HG03565 (cell line): ENCODE results near the gene TSPAN1.

Experiments used
- ATAC-seq: cut with Tn5 transposase; IDR thresholded peaks from one replicate; pipeline ENCODE4 v1.9.1; 2021; ENCODE audit warnings: mild to moderate bottlenecking, moderate library complexity; ENCODE audit not compliant: unreplicated experiment

Gene TSPAN1, protein sequence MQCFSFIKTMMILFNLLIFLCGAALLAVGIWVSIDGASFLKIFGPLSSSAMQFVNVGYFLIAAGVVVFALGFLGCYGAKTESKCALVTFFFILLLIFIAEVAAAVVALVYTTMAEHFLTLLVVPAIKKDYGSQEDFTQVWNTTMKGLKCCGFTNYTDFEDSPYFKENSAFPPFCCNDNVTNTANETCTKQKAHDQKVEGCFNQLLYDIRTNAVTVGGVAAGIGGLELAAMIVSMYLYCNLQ

DNA sequence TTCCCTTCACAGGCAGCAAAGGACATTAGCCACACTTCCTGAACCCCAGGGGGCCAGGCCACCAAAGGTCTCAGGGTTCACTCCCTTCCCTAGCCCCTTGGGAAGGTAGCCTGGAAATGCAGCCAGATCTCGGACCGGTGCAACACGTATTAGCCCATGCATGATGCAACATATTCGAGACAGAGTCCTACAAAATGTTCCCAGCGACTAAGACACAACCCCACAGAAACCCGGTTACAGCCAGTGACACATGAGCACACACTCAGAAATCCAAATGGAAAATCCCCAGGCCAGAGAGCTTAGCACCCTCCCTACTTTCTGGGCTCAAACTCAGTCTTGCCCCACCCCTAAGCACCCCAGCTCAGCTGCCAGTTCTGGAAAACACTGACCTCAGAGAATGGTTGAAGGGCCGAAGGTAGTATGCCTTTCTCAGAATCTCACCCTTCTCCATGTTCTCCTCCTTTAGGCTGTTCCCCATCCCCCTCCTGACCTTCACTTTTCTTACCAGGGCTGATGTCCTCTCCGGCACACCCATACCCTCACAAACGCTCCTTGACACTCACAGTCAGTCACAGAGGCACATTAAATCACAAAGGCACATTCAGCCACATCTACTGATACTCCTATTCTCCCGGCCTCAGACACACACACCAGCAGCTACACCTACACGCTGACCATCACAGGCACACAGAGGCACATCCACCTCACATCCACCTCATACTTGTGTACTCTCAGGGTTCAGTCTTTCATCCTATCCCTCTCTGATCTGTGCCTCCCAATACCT lies at the start of gene TSPAN1:
TSS of gene TSPAN1 (plus strand) at position 640 of the 784 bp plus-strand sequence. CDS start 6,021 bp downstream, outside the sequence.
- ATAC-seq = no peak

DNA sequence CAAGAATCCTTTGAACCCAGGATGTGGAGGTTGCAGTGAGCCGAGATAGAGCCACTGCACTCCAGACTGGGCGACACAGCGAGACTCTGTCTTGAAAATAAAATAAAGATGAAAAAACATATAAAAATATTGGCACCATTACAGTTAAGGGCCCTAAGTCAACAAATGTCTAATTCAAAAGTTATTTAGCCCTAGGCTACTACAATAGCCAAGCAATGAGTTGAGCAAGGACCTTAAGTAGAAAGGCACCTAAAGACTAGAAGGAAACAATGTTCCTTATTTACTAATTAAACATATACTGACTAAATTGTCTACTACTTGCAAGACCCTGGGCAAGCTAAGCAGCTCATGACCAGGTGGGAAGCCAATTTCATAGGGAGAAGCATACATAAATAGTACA lies 46.5 kb upstream of the TSPAN1 start:
- no peak for ATAC-seq

DNA sequence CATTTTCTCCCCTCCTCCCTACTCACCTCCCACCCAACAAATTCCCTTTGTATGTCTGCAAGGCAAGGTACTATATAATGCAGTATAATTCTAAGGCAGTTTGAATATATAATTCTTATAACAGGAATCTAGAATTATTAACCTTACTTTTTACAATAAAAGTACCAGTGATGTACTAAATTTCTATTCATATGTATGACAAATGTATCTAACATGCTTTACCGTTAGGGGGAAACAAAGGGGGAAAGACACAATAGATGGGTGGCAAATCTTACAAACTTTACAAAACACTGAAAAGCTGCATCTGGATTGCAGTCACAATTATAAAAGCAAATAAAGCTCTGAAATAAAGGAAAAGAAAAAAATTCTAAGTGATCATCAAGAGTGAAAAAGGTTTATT lies 44.8 kb upstream of the TSPAN1 start:
- no peak for ATAC-seq

DNA sequence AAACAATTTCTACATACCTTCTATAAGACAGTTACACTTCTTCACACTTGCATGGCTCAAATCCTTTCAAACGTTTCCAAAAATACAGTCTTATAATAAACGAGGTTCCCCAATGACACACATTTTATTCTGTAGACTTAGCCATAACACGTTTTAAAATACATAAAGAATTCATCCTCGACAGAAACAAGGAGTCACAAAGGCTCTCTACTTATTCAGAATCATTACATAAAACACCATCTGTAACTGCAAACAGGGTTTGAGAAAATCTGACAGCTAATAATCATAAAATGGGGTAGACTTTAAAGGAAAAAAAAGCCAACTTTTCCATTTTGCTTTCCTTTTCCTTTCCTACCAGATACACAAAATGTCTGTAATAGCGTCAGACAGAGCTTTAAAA lies 44.3 kb upstream of the TSPAN1 start:
- ATAC-seq = no peak

DNA sequence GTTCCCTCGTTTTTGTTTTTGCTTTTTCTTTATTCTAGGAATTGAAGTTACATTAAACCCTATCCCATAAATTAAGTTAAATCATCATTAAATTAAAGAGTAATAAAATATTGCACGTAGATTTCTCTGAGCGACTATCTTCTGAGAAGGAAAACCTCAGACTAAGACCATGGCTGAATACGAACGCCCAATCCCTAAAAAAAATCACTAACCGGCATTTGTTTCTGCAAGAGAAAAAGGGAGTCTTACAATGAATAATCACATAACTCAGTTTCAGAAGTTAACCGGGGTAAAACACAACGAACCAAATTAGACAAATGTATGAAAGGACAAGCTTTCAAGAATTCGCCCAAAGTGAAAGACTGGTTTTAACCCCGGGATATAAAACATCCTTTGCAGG lies 43.8 kb upstream of the TSPAN1 start:
- ATAC-seq = no peak

DNA sequence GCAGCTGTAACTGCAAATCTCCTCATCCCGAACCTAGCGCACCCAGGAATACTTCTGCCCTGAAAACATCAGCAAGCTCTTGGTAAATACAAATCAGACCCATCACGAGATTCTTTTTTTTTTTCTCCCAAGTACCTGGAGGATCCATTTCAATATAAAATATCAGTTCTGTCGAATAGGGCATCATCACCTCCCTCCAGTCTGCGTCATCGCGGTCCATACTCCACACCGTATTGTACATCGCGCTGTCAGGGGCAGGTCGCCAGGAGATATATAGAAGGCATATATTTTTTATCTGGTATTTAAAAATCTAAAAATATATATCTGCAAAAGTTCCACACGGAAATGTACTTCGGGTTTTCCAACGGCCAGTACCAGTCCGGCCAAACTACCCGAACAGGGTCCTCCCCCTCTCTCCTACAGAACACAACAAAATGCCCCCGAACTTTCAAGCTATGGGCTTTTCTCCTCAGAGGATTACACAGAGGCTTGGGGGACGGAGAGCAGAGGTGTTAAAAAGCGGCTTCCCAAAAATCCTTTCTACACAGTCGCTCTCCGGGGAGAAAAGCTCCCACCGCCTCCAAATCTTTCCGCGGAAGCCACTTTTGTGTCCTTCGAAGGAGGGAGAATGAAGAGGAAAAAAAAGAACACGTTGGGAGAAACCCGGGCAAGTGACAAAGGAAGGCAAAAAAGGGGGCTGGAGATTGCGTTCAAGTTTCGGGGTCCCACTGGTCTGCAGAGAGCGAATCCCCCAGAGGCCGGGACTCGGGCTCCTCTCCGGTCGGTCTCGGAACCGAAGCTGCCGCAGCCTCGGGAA lies 43.0 kb upstream of the TSPAN1 start:
- ATAC-seq = no peak

DNA sequence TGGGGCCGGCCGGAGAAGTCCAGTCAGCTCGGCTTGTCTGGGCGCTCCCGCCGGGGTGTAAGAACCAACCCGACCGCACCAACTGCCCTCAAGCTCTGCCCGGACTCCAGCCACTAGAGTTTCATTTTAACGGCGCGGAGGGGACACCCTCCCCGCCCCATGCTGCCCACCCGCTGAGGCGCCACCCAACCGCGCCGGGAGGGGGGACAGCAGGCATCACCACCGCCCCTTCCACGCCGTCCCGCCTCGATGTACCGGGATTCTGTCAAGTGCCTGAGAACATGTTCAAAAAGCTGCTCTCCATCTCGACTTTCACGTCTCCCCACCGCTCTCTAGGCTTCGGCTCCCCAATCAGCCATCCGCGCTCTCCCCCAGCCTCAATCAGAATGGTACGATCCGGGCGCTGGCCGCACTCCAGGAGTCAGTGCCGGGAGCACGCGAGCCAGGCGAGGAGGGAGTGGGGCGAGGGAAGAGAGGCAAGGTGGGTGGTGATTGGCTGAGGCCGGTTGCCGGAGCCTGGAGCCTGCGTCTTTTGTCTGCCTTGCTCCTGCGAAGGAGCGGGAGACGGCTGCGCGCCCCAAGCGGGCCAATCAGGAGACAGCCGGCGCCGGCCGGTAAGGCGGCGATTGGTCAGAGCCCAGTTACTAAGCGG lies 42.2 kb upstream of the TSPAN1 start, which contains the start of gene PIK3R3:
TSS of gene PIK3R3 (minus strand) at position 101 of the 652 bp plus-strand sequence. CDS start 677 bp downstream, outside the sequence.
- peak; percentile 83 for ATAC-seq

DNA sequence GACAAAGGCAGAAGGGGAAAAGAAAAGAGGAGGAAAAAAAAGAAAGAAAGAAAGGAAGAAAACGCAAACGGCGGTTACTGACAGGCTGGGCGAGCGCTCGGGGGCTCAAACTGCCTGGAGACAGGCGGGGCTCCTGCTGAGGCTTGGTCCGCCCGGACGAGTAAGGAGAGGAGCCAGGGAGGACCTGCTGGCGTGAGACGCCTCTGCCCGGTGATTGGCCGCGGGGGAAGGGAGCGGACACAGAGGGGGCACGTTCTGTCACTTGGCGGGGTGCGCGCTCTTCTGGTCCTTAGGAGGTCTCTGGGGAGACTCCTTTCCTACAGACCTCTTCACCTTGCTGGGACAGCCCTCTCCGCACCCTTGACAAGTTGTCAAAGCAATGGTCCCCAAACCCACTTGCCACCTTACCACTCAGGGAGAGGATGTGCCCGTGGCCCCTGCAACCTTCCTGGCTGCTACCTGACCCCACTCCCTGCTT lies 41.7 kb upstream of the TSPAN1 start:
- ATAC-seq = peak; percentile 20

DNA sequence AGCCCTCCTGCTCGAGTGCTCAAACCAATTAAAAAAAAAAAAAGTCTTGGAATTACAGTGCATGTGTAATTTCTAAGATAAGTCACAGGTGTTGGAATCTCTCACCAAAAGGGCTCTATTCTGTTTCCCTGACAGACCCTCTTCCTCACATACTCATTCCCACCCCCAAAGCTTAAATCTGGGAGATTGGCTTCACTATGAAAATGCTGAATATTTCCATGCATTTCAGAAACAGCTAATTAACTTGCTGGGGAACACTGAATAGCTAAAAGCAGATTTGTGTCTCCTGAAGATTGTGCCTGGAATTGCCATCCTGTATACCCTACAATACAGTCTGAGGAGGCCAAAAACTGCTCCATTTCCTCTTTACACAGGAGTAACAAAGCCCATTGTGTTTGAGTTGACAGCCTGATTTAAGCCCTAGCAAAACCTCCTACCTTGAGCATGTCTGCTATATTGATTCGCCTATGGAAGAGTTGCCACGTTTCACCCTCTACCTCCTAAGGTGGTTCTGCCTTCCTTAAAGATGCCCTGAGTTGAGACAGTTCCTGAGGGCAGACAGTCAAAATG lies 41.0 kb upstream of the TSPAN1 start:
- ATAC-seq = no peak

DNA sequence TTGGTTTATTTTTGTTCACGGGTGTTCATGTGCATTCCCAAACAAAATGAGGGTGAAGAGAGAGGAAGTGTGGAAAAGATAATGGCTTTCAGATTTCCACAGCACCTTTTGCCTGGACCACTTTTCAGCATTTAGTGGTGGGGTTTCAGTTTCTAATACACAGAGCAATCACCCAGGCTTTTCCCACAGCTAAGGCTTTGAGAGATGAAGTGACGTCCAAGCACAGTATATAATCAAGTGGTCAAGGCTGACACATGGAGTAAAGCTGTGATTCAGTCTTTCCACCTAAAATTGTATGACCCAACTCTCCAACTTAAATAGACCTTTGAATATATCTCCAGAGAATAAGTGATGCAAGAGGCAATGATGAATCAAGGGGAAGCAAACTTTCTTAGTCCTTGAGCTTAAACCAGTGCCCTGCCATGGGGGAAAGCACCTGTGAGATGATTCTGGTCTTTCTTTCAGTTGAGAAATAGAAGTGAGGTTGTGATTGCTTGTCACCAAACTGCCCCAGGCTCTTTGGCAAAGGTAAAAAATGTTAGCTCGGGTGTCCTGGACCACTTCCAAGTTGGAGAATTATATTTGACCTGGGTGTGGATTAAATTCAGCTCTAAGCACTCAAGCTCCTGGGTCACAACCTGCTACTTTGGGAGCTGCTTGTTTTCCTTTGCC lies 40.1 kb upstream of the TSPAN1 start:
- no peak for ATAC-seq

DNA sequence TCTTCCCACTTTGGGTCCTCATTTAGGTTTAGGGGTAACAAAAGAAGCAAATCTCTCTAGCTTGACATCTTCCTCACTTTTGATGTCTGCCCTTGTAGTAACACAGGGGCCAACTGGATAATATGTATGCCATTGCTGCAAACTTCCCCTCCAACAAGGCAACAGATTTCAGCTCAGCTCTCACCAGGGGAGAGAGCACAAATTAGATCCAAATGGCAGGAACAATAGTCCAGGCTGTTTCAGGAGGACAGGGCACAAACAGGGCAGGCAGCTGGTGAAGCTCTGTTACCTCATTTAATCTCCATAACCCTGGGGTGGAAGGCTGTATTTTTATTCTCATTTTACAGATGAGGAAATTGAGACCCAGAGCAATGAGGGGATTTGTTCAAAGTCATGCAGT lies 38.2 kb upstream of the TSPAN1 start:
- ATAC-seq = no peak

DNA sequence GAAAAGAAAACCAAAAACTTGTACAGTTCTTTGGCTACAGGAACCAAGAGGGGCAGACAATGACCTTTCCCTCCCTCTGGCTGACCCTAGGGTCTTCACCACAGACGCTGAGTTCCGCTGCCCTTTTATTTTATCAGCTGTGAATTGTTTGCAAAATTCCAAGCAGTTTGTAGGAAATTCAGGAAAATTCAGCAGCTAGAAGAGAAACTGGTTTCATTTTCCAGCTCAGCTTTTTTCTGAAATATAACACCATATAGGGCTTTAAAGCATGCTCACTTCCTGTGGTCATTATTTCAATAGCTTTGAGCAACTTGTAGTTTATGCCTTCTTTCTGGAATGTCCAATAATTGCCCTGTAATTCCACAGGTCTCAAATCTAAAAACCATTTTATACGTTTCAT lies 37.0 kb upstream of the TSPAN1 start:
- ATAC-seq = no peak

DNA sequence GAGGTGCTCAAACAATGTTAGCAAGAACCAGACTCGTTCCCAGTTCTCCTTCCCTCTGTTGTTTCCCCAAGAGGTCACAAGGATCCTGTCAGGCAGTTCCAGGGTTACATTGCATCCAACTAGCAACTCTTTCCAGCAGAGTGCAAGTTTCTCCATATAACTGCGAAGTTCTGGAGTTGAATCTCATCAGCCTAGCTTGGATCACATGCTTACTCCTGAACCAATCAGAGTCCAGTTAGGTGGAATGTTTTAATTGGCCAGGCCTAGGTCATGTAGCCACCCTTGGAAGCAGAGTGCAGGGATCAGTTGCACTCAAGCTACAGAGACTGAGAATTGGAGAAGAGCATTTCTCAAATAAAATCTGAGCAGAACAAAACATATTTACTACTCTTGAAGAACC lies 26.6 kb upstream of the TSPAN1 start:
- ATAC-seq = no peak

DNA sequence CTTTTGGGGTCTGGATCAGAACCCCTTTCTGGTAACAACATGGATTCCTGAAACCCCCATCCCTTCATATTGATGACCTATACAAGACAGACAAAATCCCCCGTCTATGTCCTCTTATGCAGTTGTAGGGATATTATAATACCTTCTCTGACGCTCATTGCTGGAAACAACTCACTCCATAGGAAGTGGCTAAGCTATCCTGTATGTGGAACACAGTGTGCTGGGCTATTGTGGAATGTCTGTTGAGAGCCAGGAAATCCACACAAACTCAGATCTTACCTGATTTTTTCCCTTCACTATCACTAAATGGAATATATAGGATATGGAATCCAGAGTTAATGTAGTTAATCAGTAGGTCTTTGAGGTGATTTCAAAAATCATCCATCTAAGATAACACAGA lies 24.8 kb upstream of the TSPAN1 start:
- ATAC-seq = no peak

DNA sequence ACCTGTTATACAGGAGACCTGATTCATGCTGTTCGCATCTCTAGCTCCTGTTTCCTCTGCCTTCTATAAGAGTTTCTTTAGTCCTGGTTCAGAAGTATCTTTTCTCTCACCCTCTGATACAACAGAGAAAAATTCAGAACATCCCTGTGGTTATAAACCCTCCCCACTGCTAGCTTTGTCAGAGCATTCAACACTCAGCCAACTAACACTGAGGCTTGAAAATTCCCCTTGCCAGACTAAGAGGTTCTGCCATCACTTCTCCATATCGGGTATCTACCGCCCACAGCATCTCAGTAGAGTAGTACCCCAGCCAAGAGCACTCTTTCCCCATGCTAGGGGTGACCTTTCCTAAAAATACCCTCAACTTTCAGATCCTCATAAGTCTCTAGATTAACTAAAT lies 22.9 kb upstream of the TSPAN1 start:
- no peak for ATAC-seq

DNA sequence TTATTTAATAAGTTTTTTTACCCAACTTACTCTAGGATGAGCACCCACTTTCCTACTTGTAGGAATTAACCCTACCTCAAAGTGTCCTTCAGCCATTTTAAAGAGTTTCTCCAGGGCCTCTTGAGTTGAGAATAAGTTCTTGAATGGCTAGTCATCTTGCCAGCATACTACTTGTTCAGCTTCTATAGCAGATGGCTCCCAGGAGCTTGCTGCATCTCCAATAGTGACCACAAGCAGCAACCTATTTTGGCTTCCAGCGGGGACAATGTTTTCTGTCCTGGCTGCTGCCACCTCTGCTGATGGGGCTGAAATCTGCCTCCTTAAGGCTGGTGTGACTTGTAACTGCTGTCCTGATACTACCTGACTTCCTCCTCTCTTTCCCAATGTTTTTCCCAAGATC lies 21.7 kb upstream of the TSPAN1 start:
- no peak for ATAC-seq

DNA sequence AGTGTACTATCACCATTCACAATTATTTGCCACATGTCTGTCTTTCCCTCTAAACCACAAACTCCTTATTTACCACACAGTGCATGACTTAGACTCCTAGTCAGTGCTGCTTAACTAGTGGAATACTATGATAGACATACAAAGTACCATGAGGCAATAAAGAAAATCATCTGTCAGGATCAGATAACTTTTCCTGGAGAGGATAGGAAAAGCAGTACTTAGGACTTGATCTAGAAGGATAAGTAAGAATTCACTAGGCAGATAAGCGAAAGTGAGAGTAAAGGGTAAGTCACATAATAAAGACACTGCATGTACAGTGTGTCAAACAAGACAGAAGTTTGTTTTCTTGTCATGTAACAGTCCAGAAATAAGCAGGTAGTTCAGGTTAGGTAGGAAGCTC lies 21.2 kb upstream of the TSPAN1 start:
- no peak for ATAC-seq

DNA sequence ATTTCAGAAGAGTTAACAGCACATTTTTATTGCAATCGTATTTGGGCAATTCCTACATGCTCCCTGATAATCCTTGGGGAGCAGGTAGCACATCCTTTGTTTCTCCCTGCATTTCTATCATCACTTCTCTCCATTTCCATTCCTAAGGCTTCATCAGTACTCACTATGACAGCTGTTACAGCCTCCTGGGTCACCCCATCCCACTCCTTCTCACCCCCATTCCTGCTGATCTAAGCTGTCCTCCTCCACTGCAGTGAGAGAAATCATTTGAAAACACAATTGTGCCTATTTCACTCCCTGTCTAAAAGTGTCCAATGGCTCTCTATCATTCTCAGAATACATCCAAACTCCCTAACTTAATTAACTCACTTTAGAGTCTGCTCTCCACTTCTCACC lies 17.0 kb upstream of the TSPAN1 start:
- ATAC-seq = no peak

DNA sequence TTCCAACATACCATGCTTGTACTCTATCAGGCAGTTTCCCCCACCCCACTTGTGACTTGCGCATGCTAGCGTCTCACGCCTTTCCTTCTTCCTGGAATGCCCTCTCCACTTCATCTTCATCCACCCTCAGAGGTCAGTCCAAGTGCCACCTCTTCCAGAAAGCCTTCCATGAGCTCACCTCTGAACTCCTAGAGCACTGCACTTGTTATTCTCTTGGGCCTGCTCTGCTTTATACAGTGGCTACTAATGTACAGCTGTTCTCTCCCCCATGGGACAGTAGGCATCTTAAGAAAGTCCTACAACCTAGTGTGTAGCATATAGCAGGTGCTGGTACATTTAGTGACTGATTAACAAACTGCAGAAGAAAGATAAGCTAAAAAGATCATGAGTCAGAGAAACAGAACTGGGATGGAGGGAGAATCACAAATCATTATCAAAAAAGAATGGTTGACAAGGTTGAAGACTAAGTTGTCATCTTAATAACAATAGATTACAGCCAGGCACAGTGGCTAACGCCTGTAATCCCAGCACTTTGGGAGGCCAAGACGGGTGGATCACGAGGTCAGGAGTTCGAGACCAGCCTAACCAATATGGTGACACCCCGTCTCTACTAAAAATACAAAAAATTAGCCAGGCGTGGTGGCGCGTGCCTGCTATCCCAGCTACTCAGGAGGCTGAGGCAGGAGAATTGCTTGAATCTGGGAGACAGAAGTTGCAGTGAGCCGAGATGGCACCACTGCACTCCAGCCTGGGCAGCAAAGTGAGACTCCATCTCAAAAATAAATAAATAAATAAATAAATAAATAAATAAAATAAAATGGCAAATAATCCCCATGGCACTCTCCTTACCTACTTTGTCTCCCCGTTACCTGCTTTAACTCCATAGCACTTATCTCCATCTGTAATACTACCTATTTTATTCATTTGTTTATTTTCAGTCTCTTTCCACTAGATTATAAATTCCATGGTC lies 16.3 kb upstream of the TSPAN1 start:
- ATAC-seq = no peak
